Testis (tissue), 3 donors: ENCODE data around the gene EVI5. TPM values are rescaled to one million over a fixed set of nuclear protein-coding genes. Genes with fewer than 3 reads are reported as not detected.

Experiments used
- DNase-seq: peaks from one replicate; pipeline ENCODE4 v3.0.0-alpha.2; 2019
- H3K27ac ChIP-seq, 2 donors: fragments of 200-600 bp; sonication (generic); one replicate each; pipeline ENCODE4 v1.5.1; 2019
- H3K27me3 ChIP-seq: fragments of 200-600 bp; sonication (generic); one replicate; pipeline ENCODE4 v1.5.1; 2019
- H3K36me3 ChIP-seq: fragments of 200-600 bp; sonication (generic); one replicate; pipeline ENCODE4 v1.5.1; 2017; ENCODE audit warnings: low read depth; ENCODE audit errors: missing control alignments
- H3K4me1 ChIP-seq: fragments of 200-600 bp; sonication (generic); one replicate; pipeline ENCODE4 v1.5.1; 2019
- H3K4me3 ChIP-seq, 2 donors: fragments of 200-600 bp; sonication (generic); one replicate each; pipeline ENCODE4 v1.5.1; 2017 to 2019
- H3K9me3 ChIP-seq: fragments of 200-600 bp; sonication (generic); one replicate; pipeline ENCODE4 v1.5.1; 2017
- POLR2A ChIP-seq: fragments of 450-650 bp; IDR thresholded peaks from one replicate; pipeline ENCODE4 v1.6.1; 2017; ENCODE audit warnings: antibody characterized with exemption, mild to moderate bottlenecking, moderate library complexity
- WGBS, 2 donors: methylation state at CpG; one replicate each; pipeline ENCODE4 v1.1.5; 2018; 5-methylcytosine and 5-hydroxymethylcytosine counted together
- intact Hi-C: fragments of 100-400 bp; cut with DNase I; formaldehyde crosslinking; loops from one replicate; pipeline ENCODE4 v1.15.1; 2023; ENCODE audit warnings: low total_unique reads
- polyA plus RNA-seq: library from polyadenylated mRNA; stranded (reverse); fragments of 350-450 nt; fragmentation: Illumina TruSeq; extraction: RNeasy Lipid Tissue Mini Kit (QIAGEN cat#74804); gene quantifications from one replicate; pipeline ENCODE4 v1.2.3, GENCODE V29; 2014; ENCODE audit warnings: low read depth, low replicate concordance; ENCODE audit not compliant: insufficient read depth
- total RNA-seq, 2 donors: library from RNA; depleted of rRNA; stranded (reverse); fragments of >200 nt; gene quantifications; one replicate each; pipeline ENCODE4 v1.2.3, GENCODE V29; 2016
- TF ChIP-seq, protein P1 (sequence below), 3 experiments: fragments of 450-650 bp in 2 of 3; fragments of 200-600 bp in 1 of 3; sonication (generic) in 1 of 3; IDR thresholded peaks; one replicate each; pipeline ENCODE4 v1.5.1; 2016 to 2019; ENCODE audit warnings: antibody characterized with exemption in 3 of 3, mild to moderate bottlenecking in 2 of 3, moderate library complexity in 1 of 3

The EVI5 gene
- total and polyA plus RNA-seq, 3 donors from 2014 or later: 27.0 to 73.9 (median 58.7) TPM

DNA sequence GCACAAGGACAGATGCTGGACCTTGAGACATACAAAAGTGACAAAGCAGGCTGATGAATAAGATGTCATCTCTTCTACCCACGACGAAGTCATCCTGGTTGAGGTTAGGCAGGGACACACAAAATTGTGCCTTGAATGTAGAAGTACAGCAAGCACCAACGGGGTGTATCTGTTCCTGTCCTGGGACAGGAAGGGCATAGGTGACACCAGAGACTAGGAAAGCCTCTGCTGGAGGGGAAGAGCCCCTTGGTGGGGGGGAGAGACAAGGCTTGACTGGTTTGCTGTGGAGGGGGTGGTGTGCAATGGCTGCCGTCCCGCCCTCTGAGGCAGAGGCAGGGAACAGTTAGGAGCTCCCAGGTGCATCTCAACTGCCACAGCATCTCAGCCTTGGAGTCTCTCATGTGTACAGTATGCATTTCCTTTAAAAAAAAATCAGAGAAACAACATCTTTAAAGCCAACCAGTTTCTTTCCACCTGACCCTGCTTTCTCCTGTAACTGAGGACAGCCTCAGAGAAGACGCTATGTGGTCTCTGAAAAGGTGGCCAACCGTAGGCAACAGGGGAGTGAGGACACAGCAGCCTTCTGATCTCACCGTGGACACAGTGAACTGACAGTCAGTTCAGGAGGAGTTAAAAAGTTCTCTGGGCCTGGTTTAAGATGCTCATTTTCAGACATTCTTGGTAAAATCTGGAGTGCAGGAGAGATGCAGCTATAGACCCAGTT lies 280.5 kb downstream of the EVI5 start:
- H3K4me3 ChIP-seq: no peak overlapping the region
- intact Hi-C loops: no loop called here
- DNase-seq: no peak
- H3K27me3 ChIP-seq: no peaks in the 10 kb centered on the region
- H3K4me1 ChIP-seq: no peaks in the 10 kb centered on the region
- whole genome bisulfite sequencing, 2 donors: 74 to 80% methylated on average over 8 of the region's 8 CpGs
- H3K36me3 ChIP-seq: no peaks in the 10 kb centered on the region
- no peak overlapping the region for H3K27ac ChIP-seq
- no peaks in the 10 kb centered on the region for H3K9me3 ChIP-seq
- no peak for TF ChIP-seq POLR2A
- TF ChIP-seq, protein P1, sequence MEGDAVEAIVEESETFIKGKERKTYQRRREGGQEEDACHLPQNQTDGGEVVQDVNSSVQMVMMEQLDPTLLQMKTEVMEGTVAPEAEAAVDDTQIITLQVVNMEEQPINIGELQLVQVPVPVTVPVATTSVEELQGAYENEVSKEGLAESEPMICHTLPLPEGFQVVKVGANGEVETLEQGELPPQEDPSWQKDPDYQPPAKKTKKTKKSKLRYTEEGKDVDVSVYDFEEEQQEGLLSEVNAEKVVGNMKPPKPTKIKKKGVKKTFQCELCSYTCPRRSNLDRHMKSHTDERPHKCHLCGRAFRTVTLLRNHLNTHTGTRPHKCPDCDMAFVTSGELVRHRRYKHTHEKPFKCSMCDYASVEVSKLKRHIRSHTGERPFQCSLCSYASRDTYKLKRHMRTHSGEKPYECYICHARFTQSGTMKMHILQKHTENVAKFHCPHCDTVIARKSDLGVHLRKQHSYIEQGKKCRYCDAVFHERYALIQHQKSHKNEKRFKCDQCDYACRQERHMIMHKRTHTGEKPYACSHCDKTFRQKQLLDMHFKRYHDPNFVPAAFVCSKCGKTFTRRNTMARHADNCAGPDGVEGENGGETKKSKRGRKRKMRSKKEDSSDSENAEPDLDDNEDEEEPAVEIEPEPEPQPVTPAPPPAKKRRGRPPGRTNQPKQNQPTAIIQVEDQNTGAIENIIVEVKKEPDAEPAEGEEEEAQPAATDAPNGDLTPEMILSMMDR (IDR thresholded peaks at IDR 0.05): no peak

DNA sequence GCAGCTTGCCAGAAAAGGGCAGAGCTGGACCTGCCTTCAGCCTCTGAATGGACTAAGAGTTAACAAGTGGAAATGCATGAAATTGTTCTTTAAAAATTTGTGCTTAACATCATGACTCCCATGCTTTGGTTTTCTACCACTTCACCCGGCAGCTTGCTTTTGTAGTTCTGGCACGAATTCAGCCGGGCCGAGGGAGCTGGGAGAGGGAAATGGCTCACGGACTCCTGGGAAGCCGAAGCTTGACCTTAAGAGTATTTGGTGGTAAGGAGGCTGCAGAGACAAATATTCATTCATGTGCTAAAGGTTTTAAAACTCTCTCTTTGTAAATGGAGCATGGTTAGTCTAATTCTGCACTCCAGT lies 281.0 kb downstream of the EVI5 start:
- 49 to 68% methylated on average over 6 of the region's 6 CpGs for WGBS, 2 donors
- no peak for DNase-seq
- H3K27me3 ChIP-seq: no peaks in the 10 kb centered on the region
- H3K9me3 ChIP-seq: no peaks in the 10 kb centered on the region
- no peaks in the 10 kb centered on the region for H3K4me1 ChIP-seq
- TF ChIP-seq, protein P1 (IDR thresholded peaks at IDR 0.05): no peak
- TF ChIP-seq POLR2A: no peak
- H3K4me3 ChIP-seq: no peak overlapping the region
- no peaks in the 10 kb centered on the region for H3K36me3 ChIP-seq
- intact Hi-C loops: no loop called here
- H3K27ac ChIP-seq: no peak overlapping the region

DNA sequence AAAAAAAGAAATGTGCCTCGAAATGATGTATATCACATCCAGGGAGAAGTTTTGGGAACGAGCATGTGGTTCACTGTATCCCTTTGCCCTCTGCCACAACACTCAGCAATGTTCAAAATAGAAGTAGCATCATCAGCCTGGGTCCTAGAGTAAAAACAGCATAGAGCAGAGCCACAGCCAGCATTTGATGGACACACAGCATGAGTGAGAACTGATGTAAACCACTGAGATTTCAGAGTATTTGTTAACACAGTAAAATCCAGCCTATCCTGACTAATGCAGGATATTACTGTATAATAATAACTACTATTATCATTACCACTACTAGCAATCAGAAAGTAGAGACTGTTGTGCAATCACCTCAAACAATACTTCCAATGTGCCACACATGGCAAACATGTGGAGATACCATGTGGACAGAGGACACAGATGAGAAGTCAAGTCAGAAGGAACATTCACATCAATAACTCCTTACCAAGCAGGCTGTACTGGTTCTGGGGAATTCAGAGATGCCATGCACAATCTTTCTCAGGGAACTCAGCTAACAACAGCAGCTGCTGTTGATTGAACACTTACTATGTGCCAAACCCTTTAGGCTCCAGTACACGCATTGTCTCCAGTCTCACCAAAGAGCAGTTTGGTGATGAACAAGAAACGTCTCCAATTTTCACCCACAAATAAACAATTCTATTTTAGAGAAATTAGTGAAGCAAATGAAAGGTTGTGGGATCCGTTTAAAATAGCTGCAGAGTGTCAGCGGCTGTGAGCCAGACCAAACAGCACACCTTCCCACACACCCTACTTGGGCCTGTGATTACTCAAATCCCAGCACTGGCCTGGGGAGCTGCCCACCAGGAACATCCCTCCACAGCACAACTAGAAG lies 281.6 kb downstream of the EVI5 start:
- intact Hi-C loops: no loop called here
- Histone ChIP-seq H3K9me3 (no peaks in the 10 kb centered on the region), H3K4me3 (no peak overlapping the region), H3K27ac (no peak overlapping the region), H3K27me3 (no peaks in the 10 kb centered on the region), H3K4me1 (no peaks in the 10 kb centered on the region), H3K36me3 (no peaks in the 10 kb centered on the region)
- 75 to 82% methylated on average over 6 of the region's 6 CpGs for WGBS, 2 donors
- TF ChIP-seq, protein P1 (IDR thresholded peaks at IDR 0.05): no peak
- TF ChIP-seq POLR2A: no peak
- DNase-seq: no peak

GRCh38 chr1:92502247-92502646 lies 282.7 kb downstream of the EVI5 start:
- intact Hi-C loops: no loop called here
- H3K36me3 ChIP-seq: no peaks in the 10 kb centered on the region
- no peaks in the 10 kb centered on the region for H3K9me3 ChIP-seq
- H3K4me3 ChIP-seq: no peak overlapping the region
- TF ChIP-seq POLR2A: no peak
- TF ChIP-seq, protein P1 (IDR thresholded peaks at IDR 0.05): no peak
- DNase-seq: no peak
- no peak overlapping the region for H3K27ac ChIP-seq
- H3K27me3 ChIP-seq: no peaks in the 10 kb centered on the region
- no peaks in the 10 kb centered on the region for H3K4me1 ChIP-seq
